PC-3 (cell line): ENCODE measurements around the gene ZNF462. TPM values are rescaled to one million over a fixed set of nuclear protein-coding genes. Genes with fewer than 3 reads are reported as not detected.
A peak's percentile ranks its signal among the peaks of the same experiment; 100 is the strongest.

Experiments used
- ATAC-seq: fragments of 200-7000 bp; cut with Tn5 transposase; 2 replicates; pipeline ENCODE4 v1.9.1; 2020; ENCODE audit warnings: mild to moderate bottlenecking, moderate library complexity
- BruUV-seq: library from RNA; stranded (reverse); fragments of 400-500 nt; replicated peaks from 2 replicates; lab custom pipeline; 2021; lab: Mats Ljungman, UMichigan
- CTCF ChIA-PET: fragments of 300-600 bp; sonication (Branson Sonifier 250); formaldehyde crosslinking; loops from one replicate; lab custom pipeline; 2022; ENCODE audit warnings: antibody characterized with exemption; lab: Charles Lee
- POLR2A ChIA-PET: fragments of 300-600 bp; sonication (Branson Sonifier 250); formaldehyde crosslinking; loops from one replicate; lab custom pipeline; 2022; ENCODE audit warnings: antibody characterized with exemption; ENCODE audit not compliant: unreplicated experiment; lab: Charles Lee
- DNase-seq: peaks from one replicate; pipeline ENCODE4 v3.0.0-alpha.2; 2015
- H2AFZ ChIP-seq: fragments of 300-600 bp; sonication (generic); 2 replicates; pipeline ENCODE4 v1.6.0; 2016; ENCODE audit warnings: antibody characterized with exemption, low read length
- H3F3A ChIP-seq: fragments of 300-600 bp; sonication (generic); one replicate; pipeline ENCODE4 v1.6.0; 2017; ENCODE audit warnings: antibody characterized with exemption, low read length, control low read depth, mild to moderate bottlenecking; ENCODE audit not compliant: unreplicated experiment
- H3K27ac ChIP-seq: fragments of 300-600 bp; sonication (generic); 2 replicates; pipeline ENCODE4 v1.5.1; 2016; ENCODE audit warnings: mild to moderate bottlenecking, low read length
- H3K27me3 ChIP-seq: fragments of 300-600 bp; sonication (generic); 2 replicates; pipeline ENCODE4 v1.6.1; 2016; ENCODE audit warnings: low read length, mixed read lengths
- H3K36me3 ChIP-seq: fragments of 300-600 bp; sonication (generic); 2 replicates; pipeline ENCODE4 v1.6.1; 2016; ENCODE audit warnings: low read depth, mixed run types, low read length, mixed read lengths
- H3K4me1 ChIP-seq: fragments of 300-600 bp; sonication (generic); 2 replicates; pipeline ENCODE4 v1.5.1; 2016; ENCODE audit warnings: low read length; ENCODE audit not compliant: insufficient read depth
- H3K4me2 ChIP-seq: fragments of 300-600 bp; sonication (generic); 2 replicates; pipeline ENCODE4 v1.6.0; 2016; ENCODE audit warnings: low read length
- H3K4me3 ChIP-seq: fragments of 300-600 bp; sonication (generic); 2 replicates; pipeline ENCODE4 v1.5.1; 2016; ENCODE audit warnings: mild to moderate bottlenecking, low read length, mixed read lengths
- H3K79me2 ChIP-seq: fragments of 300-600 bp; sonication (generic); 2 replicates; pipeline ENCODE4 v1.6.1; 2017; ENCODE audit warnings: low read length, mixed read lengths
- H3K9ac ChIP-seq: fragments of 300-600 bp; sonication (generic); 2 replicates; pipeline ENCODE4 v1.6.0; 2016; ENCODE audit warnings: mild to moderate bottlenecking, low read length
- H3K9me2 ChIP-seq: fragments of 300-600 bp; sonication (generic); replicated peaks from 2 replicates; pipeline ENCODE4 v1.6.1; 2016; ENCODE audit warnings: mixed run types, low read length, mixed read lengths
- H3K9me3 ChIP-seq: fragments of 300-600 bp; sonication (generic); 2 replicates; pipeline ENCODE4 v1.6.1; 2016; ENCODE audit warnings: low read length, mixed read lengths
- H4K20me1 ChIP-seq: fragments of 300-600 bp; sonication (generic); 2 replicates; pipeline ENCODE4 v1.6.1; 2016; ENCODE audit warnings: low read length, mixed read lengths
- EZH2 ChIP-seq: fragments of 300-600 bp; sonication (generic); IDR thresholded peaks from one replicate; pipeline ENCODE4 v1.6.1; 2017; ENCODE audit warnings: antibody characterized with exemption, mild to moderate bottlenecking, low read length; ENCODE audit not compliant: unreplicated experiment
- EZH2phosphoT487 ChIP-seq: fragments of 300-600 bp; sonication (generic); IDR thresholded peaks from 2 replicates; pipeline ENCODE4 v1.6.1; 2018; ENCODE audit warnings: mild to moderate bottlenecking, antibody characterized with exemption, low read length, borderline replicate concordance
- intact Hi-C: fragments of 100-400 bp; cut with micrococcal nuclease; formaldehyde crosslinking; loops from 2 replicates; pipeline ENCODE4 v1.9.0; 2023
- total RNA-seq: library from RNA; depleted of rRNA; stranded (reverse); fragments of >200 nt; gene quantifications from 2 replicates; pipeline ENCODE4 v1.2.3, GENCODE V29; 2014
- TF ChIP-seq, protein P1 (sequence below): fragments of 300-600 bp; sonication (generic); conservative IDR thresholded peaks from 2 replicates; pipeline ENCODE4 v1.5.1; 2017; ENCODE audit warnings: antibody characterized with exemption, low read depth, mild to moderate bottlenecking, low read length

ZNF462 gene
- total RNA-seq, 1 experiment from 2014 or later = 21.2 TPM

DNA sequence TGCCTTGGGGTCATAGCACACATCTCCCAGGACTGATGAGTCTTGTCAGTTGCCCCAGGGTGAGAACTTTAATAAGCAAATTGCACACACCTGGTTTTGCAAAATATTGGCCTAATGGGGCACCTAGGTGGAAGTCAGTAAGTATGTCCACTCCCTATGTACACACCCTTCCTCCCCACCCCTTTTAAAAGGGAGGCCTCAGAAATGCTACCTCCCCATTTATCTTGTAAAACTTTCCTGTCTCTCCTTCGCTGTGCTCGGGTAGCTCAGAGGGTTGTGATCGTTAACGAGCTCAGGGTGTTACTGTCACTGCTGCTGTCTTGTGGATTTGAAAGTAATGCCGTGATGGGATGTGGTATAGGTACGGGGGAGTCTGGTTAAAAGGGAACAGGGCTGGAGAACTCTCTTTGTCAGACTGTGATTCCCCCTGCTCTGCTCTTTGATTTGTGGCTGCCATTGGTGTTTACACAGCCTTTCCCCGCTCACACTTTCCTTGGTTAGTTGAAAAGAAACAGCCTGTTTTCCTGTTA is 26.2 kb downstream of the ZNF462 start:
- H3K4me1 ChIP-seq = peaks cover 51% of the 10 kb centered on the region
- no peaks in the 10 kb centered on the region for H3K9me3 ChIP-seq
- ChIA-PET POLR2A (no interaction called here), CTCF (no interaction called here)
- no peak for ATAC-seq
- H3K36me3 ChIP-seq = 0 out of 2 replicates have a peak, but pooled peaks cover 6% of the 10 kb centered on the region
- H3K4me3 ChIP-seq = no peak overlapping the region
- H3K4me2 ChIP-seq = no peak overlapping the region
- H3K79me2 ChIP-seq = peaks cover 88% of the 10 kb centered on the region
- H4K20me1 ChIP-seq = peaks cover 7% of the 10 kb centered on the region
- no peak overlapping the region for H3K9ac ChIP-seq
- TF ChIP-seq, protein P1, sequence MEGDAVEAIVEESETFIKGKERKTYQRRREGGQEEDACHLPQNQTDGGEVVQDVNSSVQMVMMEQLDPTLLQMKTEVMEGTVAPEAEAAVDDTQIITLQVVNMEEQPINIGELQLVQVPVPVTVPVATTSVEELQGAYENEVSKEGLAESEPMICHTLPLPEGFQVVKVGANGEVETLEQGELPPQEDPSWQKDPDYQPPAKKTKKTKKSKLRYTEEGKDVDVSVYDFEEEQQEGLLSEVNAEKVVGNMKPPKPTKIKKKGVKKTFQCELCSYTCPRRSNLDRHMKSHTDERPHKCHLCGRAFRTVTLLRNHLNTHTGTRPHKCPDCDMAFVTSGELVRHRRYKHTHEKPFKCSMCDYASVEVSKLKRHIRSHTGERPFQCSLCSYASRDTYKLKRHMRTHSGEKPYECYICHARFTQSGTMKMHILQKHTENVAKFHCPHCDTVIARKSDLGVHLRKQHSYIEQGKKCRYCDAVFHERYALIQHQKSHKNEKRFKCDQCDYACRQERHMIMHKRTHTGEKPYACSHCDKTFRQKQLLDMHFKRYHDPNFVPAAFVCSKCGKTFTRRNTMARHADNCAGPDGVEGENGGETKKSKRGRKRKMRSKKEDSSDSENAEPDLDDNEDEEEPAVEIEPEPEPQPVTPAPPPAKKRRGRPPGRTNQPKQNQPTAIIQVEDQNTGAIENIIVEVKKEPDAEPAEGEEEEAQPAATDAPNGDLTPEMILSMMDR = no peak
- TF ChIP-seq EZH2 (no peak), EZH2phosphoT487 (no peak)
- no peaks in the 10 kb centered on the region for H3K27me3 ChIP-seq
- no TSS peak for BruUV-seq
- no peak overlapping the region for H3K27ac ChIP-seq
- intact Hi-C loops = no loop called here
- no peak overlapping the region for H2AFZ ChIP-seq
- DNase-seq = no peak
- H3F3A ChIP-seq = no peaks in the 10 kb centered on the region
- H3K9me2 ChIP-seq = no peaks in the 10 kb centered on the region

DNA sequence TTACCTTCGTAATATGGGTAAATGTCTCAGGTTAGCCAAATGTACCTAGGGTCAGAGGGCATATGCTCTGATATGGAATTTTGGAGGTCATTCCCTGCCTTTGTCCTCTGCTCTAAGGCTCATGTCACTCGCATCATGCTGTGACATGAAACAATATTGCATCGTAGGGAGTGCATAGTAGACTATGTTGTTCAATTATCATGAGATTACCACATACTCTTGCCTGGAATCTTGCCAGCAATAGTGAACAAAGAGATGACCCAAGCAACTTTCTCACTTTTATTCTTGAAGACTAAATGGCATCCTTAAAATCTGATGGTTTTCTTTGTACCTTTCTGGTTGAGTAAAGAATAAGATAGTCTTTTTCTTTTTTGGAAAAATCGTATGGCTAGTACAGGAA is 27.6 kb downstream of the ZNF462 start:
- ATAC-seq = no peak
- Histone ChIP-seq H4K20me1 (no peaks in the 10 kb centered on the region), H3K27me3 (no peaks in the 10 kb centered on the region), H3K4me1 (peaks cover 44% of the 10 kb centered on the region), H3K36me3 (0 out of 2 replicates have a peak, but pooled peaks cover 6% of the 10 kb centered on the region), H3K27ac (no peak overlapping the region), H3K9ac (no peak overlapping the region), H3K4me2 (no peak overlapping the region), H2AFZ (no peak overlapping the region), H3F3A (no peaks in the 10 kb centered on the region), H3K9me2 (no peaks in the 10 kb centered on the region), H3K9me3 (no peaks in the 10 kb centered on the region), H3K4me3 (no peak overlapping the region), H3K79me2 (peaks cover 88% of the 10 kb centered on the region)
- POLR2A ChIA-PET = no interaction called here
- intact Hi-C loops = no loop called here
- CTCF ChIA-PET = no interaction called here
- peak; percentile 11 for DNase-seq
- BruUV-seq = no TSS peak
- no peak for TF ChIP-seq EZH2
- TF ChIP-seq, protein P1 = no peak
- no peak for TF ChIP-seq EZH2phosphoT487

DNA sequence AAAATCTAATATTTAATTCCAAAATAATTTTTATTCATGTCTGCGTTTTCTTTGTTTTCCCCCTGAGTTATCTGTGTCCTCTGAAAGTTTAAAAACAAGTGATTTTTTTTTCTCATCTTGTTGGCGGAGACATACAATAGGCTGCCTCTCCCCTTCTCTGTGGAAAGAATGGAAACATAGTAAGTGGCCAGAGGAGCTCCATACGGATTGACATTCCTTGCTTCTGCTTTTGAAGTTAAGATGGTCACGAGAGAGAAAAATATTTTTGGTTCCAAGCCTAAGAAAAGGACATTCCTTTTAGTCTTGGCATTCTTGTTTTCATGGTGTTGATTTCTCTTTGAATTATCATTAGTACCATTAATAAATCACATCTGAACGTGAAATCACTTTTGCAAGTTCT is 28.3 kb downstream of the ZNF462 start:
- no peaks in the 10 kb centered on the region for H3F3A ChIP-seq
- CTCF ChIA-PET = no interaction called here
- peaks cover 44% of the 10 kb centered on the region for H3K4me1 ChIP-seq
- no peaks in the 10 kb centered on the region for H3K9me3 ChIP-seq
- H3K27ac ChIP-seq = peak overlapping the region; percentile 98
- H3K4me2 ChIP-seq = no peak overlapping the region
- POLR2A ChIA-PET = no interaction called here
- H3K4me3 ChIP-seq = no peak overlapping the region
- intact Hi-C loops = no loop called here
- ATAC-seq (no peak), DNase-seq (no peak)
- peaks cover 88% of the 10 kb centered on the region for H3K79me2 ChIP-seq
- peaks cover 7% of the 10 kb centered on the region; the same call in 1 of the 2 replicates for H3K36me3 ChIP-seq
- H3K9me2 ChIP-seq = no peaks in the 10 kb centered on the region
- no peaks in the 10 kb centered on the region for H4K20me1 ChIP-seq
- no peaks in the 10 kb centered on the region for H3K27me3 ChIP-seq
- H2AFZ ChIP-seq = no peak overlapping the region
- no TSS peak for BruUV-seq
- H3K9ac ChIP-seq = no peak overlapping the region
- TF ChIP-seq EZH2 (no peak), EZH2phosphoT487 (no peak)
- TF ChIP-seq, protein P1 = no peak
